NCI-H446 (cell line): ENCODE results near the gene RNF123.

Experiments used
- DNase-seq, 2 experiments: peaks; one replicate each; lab custom pipeline; 2025; lab: John Stamatoyannopoulos, UW

The RNF123 gene

GRCh38 chr3:49703443-49703927 lies 14.1 kb downstream of the RNF123 start:
- peak; percentile 8 to 62 for DNase-seq

DNA sequence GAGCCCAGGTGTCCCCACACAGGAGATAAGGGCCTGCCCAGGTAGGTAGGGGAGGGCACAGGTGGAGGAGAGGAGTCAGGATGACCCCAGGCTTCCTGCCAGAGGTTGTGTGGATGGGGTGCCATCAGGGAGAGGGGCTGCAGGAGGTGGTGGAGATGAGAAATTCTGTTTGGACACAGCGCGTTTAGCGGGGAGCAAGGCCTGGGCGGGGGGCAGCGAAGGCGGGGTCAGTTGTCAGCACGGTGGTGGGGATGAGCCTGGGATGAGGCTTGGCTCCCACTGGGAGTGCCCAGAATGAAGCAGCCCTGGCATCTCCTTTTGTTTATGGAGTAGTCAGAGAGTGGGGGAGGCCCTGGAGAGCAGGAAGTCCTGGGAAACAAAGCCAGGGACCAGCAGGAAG lies 14.6 kb downstream of the RNF123 start:
- no peak for DNase-seq

- DNase-seq, result no peak
Observed at GRCh38 chr3:49704629-49705028, 15.3 kb downstream of the RNF123 start.

GRCh38 chr3:49705390-49705960 lies 16.1 kb downstream of the RNF123 start:
- no peak for DNase-seq

GRCh38 chr3:49706456-49707112 lies 17.2 kb downstream of the RNF123 start:
- DNase-seq, result no peak

- DNase-seq, result peak in 1 of 2 experiments; percentile 53
Observed at GRCh38 chr3:49707113-49707480, 17.7 kb downstream of the RNF123 start.

DNA sequence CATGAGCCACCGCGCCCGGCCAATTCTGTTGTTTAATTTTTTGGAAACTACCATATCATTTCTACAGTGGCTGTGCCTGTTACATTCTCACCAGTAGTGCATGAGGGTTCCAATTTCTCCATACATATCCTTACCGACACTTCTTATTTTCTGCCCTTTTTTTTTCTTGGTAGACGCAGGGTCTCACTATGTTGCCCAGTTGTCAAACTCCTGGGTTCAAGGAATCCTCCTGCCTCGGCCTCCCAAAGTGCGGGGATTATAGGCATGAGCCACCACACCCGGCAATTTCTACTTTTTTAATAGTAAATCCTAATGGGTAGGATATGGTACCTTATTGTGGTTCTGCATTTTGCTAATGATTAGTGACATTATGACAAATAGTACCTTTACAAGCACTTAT lies 20.5 kb downstream of the RNF123 start:
- no peak for DNase-seq

GRCh38 chr3:49711489-49711888 lies 22.1 kb downstream of the RNF123 start:
- DNase-seq, result no peak

DNA sequence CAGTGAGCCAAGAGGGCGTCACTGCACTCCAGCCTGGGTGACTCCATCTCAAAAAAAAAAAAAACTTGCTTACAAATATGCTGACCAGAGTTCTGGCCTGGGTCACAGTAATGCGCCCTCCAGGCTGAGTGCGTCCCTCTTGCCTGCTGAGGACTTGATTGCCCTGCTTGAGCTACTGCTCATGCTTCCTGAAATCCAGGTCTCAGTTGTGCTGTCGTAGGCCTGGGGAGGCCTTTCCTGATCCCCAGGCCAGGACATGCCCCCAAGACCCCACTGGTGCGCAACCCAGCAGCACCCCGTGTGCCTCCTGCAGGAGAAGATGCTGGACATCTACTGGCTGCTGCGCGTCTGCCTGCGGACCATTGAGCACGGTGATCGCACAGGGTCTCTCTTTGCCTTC lies 22.8 kb downstream of the RNF123 start:
- no peak for DNase-seq

- DNase-seq, result no peak
Observed at GRCh38 chr3:49712631-49713317, 23.4 kb downstream of the RNF123 start.

- no peak for DNase-seq
Observed at GRCh38 chr3:49713336-49714105, 24.2 kb downstream of the RNF123 start.

DNA sequence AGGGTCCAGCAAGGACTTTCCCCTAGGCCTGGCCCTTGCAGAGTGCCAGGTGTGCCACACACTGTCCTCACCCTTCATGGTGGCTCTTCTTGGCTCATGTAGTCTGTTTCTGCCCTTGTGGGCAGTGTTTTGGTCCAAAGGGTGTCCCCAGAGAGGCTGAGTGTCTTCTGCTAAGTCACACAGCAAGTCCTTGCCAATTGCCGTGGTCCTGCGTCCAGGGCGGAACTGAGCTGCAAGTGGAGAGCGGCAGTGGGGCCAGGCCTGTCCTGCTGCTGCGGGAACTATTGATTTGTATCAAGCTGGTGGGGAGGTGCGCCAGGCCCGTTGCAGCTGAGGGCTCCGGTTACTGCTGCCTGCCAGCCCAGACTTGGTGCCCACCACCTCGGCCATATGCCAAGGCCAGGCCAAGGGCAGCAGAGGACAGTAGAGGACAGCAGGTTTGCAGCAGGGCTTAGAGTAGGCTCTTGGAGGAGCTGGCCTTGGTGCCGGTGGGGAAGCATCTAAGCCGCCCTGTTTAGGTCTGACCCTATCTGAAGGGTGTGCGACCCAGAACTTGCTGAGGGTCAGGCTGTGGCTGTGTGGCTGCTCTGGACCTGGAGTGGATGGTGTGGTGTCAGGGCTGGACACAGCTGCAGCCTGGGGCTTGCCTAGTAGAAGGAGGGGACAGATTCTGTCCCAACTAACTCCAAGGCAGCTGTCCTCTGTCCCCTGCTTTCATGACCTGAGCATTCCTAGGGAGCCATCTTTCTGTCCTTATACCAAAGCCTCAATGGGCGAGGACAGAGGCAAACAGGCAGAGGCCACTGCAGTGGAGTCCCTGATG lies 25.6 kb downstream of the RNF123 start:
- no peak for DNase-seq

DNA sequence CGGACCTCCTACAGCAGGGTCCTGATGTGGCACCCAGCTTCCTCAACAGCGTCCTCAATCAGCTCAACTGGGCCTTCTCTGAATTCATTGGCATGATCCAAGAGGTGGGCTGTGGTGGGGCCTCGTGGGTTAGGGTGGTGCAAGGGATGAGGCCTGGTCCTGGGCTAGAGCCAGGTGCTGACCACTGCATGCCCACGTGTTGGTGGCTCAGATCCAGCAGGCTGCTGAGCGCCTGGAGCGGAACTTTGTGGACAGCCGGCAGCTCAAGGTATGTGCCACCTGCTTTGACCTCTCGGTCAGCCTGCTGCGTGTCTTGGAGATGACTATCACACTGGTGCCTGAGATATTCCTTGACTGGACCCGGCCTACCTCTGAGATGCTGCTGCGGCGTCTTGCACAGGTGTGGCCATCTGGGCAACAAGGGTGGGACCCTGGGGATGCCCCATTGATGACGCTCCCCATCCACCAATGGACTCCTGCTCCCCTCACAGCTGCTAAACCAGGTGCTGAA lies 26.3 kb downstream of the RNF123 start:
- DNase-seq, result no peak

DNA sequence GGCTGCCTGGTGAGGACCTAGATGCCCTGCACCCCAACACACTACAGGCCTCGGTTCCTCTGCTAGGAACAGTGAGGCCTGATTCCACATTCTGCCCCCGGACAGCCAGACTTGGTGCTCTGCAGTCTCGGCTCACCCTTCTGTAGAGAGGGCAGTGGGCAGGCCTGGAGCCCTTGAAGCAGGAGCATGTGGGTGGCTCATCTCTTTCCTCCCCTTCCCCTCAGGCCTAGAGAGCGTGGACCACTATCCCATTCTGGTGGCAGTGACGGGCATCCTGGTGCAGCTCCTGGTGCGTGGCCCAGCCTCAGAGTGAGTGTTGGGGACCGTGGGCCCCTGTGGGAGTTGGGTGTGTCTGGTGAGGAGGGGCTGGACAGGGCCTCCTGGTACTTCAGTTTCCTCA lies 26.8 kb downstream of the RNF123 start:
- no peak for DNase-seq

DNA sequence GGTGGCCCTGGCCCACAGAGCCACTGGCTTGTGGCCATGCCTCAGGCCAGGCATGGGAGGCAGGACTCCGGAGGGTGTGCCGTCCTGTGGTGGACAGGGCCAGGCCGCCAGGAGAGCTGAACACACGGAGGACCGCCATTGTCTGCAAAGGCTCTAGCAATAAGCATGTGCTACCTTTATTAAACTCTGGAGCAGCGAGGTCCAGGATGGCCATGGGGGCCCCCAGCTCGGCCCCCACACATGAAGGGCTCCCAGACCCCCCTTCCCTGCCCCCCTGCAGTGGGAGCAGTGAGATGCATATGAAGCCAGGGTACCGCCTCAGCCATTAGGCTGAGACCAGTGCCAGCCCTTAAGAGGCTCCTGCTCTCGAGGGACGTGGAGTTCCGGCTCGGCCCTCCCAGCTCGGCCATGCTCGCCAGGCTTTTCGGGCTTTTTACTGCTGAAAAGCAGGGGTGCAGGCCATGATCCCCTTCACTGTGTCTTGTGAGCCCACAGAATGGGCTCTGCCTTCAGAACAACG lies 27.4 kb downstream of the RNF123 start:
- DNase-seq, result no peak

DNA sequence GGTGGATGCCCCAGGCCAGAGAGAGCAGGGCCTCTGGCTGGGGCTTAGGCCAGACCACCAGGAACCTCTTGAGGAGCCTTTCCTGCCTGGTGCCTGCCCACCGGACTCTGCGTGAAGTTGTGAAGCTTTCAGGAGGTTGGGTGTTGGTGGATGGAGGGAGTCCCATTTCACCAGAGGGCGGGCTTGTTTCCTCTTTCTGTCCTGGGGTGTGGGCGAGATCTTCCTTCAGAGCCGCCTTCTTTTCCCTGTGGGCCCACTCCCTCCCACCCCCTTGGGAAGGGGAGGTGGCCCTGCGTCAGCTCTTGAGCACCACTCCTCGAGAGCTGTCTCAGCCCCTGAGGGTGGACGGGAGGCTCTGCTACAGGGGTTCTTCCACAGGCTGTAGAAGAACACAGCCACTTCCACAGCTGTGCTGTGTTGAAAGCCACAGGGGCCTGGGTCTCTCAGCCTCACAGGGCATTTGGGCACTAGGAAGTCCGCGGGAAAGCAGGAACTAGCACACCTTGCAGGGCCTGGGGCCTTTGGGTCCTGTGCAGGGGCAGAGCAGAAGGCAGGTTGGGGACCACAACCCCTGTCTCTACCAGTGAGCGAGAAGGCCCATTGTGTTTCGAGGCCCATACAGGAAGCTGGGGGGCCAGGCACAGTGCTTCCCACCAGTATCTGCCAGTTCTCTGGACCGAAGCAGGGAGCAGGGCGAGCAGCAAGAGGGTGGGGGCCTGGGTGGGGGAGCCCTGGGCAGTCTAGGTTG lies 28.0 kb downstream of the RNF123 start:
- DNase-seq, result no peak

DNA sequence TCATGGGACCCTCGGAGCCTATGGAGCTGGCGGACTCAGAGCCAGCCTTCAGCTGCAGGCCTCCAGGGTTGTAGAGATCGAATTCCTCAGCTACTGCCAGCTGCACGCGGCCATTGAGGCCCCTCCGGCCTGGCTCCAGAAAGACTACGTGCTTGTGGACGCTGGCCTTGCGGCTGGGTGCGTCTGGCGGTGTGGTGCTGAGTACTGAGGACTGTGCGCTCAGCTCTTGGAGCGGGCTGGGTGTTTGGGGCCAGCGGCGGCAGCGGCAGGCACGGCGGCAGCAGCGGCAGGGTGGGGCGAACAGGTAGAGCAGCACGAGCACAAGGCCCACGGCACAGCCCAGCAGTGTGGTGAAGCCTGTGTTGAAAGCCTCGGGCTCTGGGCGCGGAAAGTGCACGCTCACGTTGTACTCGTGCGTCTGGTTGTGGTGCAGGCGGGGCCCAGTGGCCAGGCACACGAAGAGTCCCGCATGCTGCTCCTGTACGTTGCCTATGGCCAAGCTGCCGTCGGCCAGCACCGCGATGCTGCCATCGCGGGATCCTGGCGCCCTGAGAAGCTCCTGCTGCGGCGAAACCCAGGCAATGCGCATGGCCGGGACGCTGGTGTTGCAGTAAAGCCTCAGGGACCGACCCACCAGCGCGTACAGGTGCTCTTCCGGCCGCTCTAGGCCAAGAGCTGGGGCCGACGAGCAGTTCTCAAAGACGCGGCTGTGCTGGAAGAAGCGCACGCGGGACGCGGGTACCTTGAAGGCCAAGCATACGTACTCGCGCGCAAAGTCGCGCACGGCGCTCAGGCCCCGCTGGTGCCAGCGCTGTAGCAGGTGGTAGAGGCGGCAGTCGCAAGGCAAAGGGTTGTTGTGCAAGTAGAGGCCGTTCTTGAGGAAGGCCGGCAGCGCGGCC lies 28.9 kb downstream of the RNF123 start:
- no peak for DNase-seq

GRCh38 chr3:49718858-49719213 lies 29.5 kb downstream of the RNF123 start:
- no peak for DNase-seq

DNA sequence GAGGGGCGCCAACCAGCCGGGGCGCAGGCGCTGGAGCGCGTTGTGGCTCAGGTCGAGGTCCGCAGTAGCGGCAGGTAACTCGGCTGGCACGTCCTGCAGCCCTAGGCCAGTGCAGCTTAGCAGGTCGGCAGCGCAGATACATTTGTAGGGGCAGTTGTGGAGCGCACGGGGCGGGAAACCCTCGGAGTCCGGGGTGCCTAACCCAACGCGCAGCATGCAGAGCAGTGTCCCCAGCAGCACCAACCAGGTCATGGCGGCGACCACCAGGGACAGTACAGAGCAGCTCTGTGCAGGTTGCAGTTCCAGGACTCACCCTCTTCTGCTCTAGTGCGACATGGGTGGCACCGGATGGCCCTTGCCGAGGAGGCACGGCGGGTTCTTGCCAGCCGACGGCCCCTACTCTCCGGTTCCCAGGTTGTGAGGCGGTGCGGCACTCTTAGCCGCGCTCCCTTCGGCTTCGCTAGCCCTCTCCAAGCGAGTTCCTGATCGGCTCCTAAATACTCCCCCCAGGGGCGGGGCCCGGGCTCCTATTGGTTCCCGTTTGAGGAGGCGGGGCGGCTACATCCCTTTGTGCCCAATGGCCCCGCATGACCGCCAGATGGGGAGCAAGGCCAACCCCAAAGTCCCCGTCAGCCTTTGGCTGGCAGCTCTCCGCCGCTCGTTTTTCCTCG lies 30.0 kb downstream of the RNF123 start, which contains the start of gene AMIGO3:
TSS of gene AMIGO3 (minus strand) at position 471 of the 671 bp plus-strand sequence. CDS start at position 252, 219 bp downstream.
- peak; percentile 68 to 85 for DNase-seq
